Left ventricle myocardium inferior (tissue), 1 donor: ENCODE measurements around the gene NBEA. TPM values are rescaled to one million over a fixed set of nuclear protein-coding genes. Genes with fewer than 3 reads are reported as not detected.
"Not testable (repeated sequence)": the region's sequence is repeated elsewhere in the genome, so short reads cannot be mapped to it uniquely, and the experiment has no call there.

Experiments
- DNase-seq: peaks from one replicate; pipeline ENCODE4 v3.0.0-alpha.2; 2020
- H3K27ac ChIP-seq: fragments of 200-600 bp; replicated peaks from 2 replicates; pipeline ENCODE4 v1.8.0; 2021
- H3K27me3 ChIP-seq: fragments of 200-600 bp; 2 replicates; pipeline ENCODE4 v1.8.0; 2021; ENCODE audit warnings: low read depth
- H3K36me3 ChIP-seq: fragments of 200-600 bp; 2 replicates; pipeline ENCODE4 v1.8.0; 2021
- H3K4me1 ChIP-seq: fragments of 200-600 bp; 2 replicates; pipeline ENCODE4 v1.8.0; 2021
- H3K4me3 ChIP-seq: fragments of 200-600 bp; 2 replicates; pipeline ENCODE4 v1.8.0; 2021; ENCODE audit warnings: mild to moderate bottlenecking, moderate library complexity
- H3K9me3 ChIP-seq: fragments of 200-600 bp; replicated peaks from 2 replicates; pipeline ENCODE4 v1.8.0; 2021
- CTCF ChIP-seq: fragments of 200-600 bp; IDR thresholded peaks from 2 replicates; pipeline ENCODE4 v1.8.0; 2021; ENCODE audit warnings: antibody characterized with exemption, mild to moderate bottlenecking, borderline replicate concordance
- intact Hi-C: fragments of 100-400 bp; cut with micrococcal nuclease; formaldehyde crosslinking; loops from one replicate; pipeline ENCODE4 v1.11.0; 2022
- total RNA-seq: library from RNA; stranded (reverse); fragmentation: NEBNext Ultra II Directional; extraction: Animal tissue kit (Norgen Biotek cat#: 25700); gene quantifications from one replicate; pipeline ENCODE4 v1.2.1, GENCODE V29; 2021
- donor health status: DM: no; HTN: yes; CAD: no; lungs with severe emphysema.

The NBEA gene
- total RNA-seq, 1 donor from 2014 or later = 21.0 TPM

GRCh38 chr13:34988330-34988791, 46.3 kb downstream of the NBEA start:
- H3K27ac ChIP-seq = no peak overlapping the region
- H3K4me3 ChIP-seq = no peak overlapping the region
- DNase-seq = no peak
- intact Hi-C loops = no loop called here
- H3K36me3 ChIP-seq = no peaks in the 10 kb centered on the region
- TF ChIP-seq CTCF = no peak
- peaks cover 35% of the 10 kb centered on the region for H3K9me3 ChIP-seq
- no peaks in the 10 kb centered on the region for H3K27me3 ChIP-seq
- no peaks in the 10 kb centered on the region for H3K4me1 ChIP-seq

- TF ChIP-seq CTCF = no peak
- intact Hi-C loops = no loop called here
- Histone ChIP-seq H3K4me3 (no peak overlapping the region), H3K9me3 (peaks cover 25% of the 10 kb centered on the region), H3K27me3 (no peaks in the 10 kb centered on the region), H3K36me3 (no peaks in the 10 kb centered on the region), H3K27ac (no peak overlapping the region), H3K4me1 (no peaks in the 10 kb centered on the region)
- no peak for DNase-seq
Measured at GRCh38 chr13:34990399-34991214, 48.5 kb downstream of the NBEA start.

- TF ChIP-seq CTCF = no peak
- Histone ChIP-seq H3K4me1 (no peaks in the 10 kb centered on the region), H3K27me3 (no peaks in the 10 kb centered on the region), H3K9me3 (peaks cover 31% of the 10 kb centered on the region), H3K4me3 (no peak overlapping the region), H3K36me3 (no peaks in the 10 kb centered on the region), H3K27ac (no peak overlapping the region)
- DNase-seq = no peak
- intact Hi-C loops = no loop called here
Measured at GRCh38 chr13:34993470-34993869, 51.4 kb downstream of the NBEA start.

- H3K9me3 ChIP-seq = peaks cover 12% of the 10 kb centered on the region
- H3K4me3 ChIP-seq, H3K27ac ChIP-seq, H3K27me3 ChIP-seq, DNase-seq, intact Hi-C loops, H3K36me3 ChIP-seq: not testable (repeated sequence)
- peaks cover 18% of the 10 kb centered on the region for H3K4me1 ChIP-seq
Measured at GRCh38 chr13:35003734-35004133, 61.7 kb downstream of the NBEA start.

GRCh38 chr13:35005051-35005450, 63.0 kb downstream of the NBEA start:
- no peaks in the 10 kb centered on the region for H3K27me3 ChIP-seq
- DNase-seq = no peak
- H3K36me3 ChIP-seq = no peaks in the 10 kb centered on the region
- H3K4me1 ChIP-seq = peaks cover 18% of the 10 kb centered on the region
- H3K9me3 ChIP-seq = peaks cover 12% of the 10 kb centered on the region
- intact Hi-C loops = no loop called here
- no peak for TF ChIP-seq CTCF
- no peak overlapping the region for H3K27ac ChIP-seq
- H3K4me3 ChIP-seq = no peak overlapping the region

GRCh38 chr13:35014606-35015213, 72.6 kb downstream of the NBEA start:
- Histone ChIP-seq H3K9me3 (no peaks in the 10 kb centered on the region), H3K27ac (no peak overlapping the region), H3K27me3 (no peaks in the 10 kb centered on the region), H3K36me3 (no peaks in the 10 kb centered on the region), H3K4me3 (no peak overlapping the region), H3K4me1 (peaks cover 20% of the 10 kb centered on the region)
- DNase-seq = no peak
- intact Hi-C loops = no loop called here
- TF ChIP-seq CTCF = no peak
